Mammary epithelial cell (primary cell): ENCODE data around the gene MYL6B.

Experiments used
- EZH2 ChIP-seq: IDR thresholded peaks from 2 replicates; pipeline ENCODE4 v1.6.1; 2012; ENCODE audit warnings: low read length, inconsistent platforms, borderline replicate concordance
- TF ChIP-seq, protein P1 (sequence below), 2 donors: IDR thresholded peaks in 1 of 2; conservative IDR thresholded peaks in 1 of 2; 2 replicates each; pipeline ENCODE4 v1.5.1; 2011 to 2012; ENCODE audit warnings: inconsistent platforms in 2 of 2, low read length in 2 of 2, mild to moderate bottlenecking in 2 of 2, control low read depth in 1 of 2, low read depth in 1 of 2; ENCODE audit not compliant: insufficient read depth in 1 of 2; ENCODE audit errors: extremely low read depth in 1 of 2

DNA sequence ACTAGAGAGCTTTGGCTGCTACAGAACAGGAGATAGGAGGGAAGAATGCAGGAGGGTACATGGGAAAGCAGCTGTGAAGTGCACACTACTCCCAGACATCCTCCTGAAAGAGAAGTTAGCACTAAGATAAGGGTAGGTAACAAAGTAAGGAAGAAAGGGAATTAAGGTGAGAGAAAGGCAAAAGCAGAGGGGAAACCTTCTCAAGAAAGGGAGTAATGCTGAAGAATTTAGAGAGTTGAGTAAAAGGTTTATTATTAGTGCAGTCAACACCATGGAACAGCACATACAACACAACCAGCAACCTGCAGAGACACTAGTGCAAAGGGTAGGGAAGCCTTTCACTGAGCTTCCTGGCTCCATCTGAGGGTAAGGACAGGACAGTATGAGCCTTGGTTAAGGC is 51.9 kb downstream of the MYL6B start:
- TF ChIP-seq, protein P1, sequence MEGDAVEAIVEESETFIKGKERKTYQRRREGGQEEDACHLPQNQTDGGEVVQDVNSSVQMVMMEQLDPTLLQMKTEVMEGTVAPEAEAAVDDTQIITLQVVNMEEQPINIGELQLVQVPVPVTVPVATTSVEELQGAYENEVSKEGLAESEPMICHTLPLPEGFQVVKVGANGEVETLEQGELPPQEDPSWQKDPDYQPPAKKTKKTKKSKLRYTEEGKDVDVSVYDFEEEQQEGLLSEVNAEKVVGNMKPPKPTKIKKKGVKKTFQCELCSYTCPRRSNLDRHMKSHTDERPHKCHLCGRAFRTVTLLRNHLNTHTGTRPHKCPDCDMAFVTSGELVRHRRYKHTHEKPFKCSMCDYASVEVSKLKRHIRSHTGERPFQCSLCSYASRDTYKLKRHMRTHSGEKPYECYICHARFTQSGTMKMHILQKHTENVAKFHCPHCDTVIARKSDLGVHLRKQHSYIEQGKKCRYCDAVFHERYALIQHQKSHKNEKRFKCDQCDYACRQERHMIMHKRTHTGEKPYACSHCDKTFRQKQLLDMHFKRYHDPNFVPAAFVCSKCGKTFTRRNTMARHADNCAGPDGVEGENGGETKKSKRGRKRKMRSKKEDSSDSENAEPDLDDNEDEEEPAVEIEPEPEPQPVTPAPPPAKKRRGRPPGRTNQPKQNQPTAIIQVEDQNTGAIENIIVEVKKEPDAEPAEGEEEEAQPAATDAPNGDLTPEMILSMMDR (conservative IDR thresholded peaks at IDR 0.05 in 1 of 2, IDR thresholded peaks at IDR 0.05 in 1 of 2; ENCODE audit: extremely low read depth in 1 of 2, insufficient read depth in 1 of 2, low read depth in 1 of 2, low read length in 2 of 2) = no peak
- TF ChIP-seq EZH2 = no peak
